GM18951 (cell line): ENCODE results near the gene MLPH.

Experiments used
- POLR2A ChIP-seq: IDR thresholded peaks from 4 replicates; pipeline ENCODE4 v1.6.1; 2011; ENCODE audit warnings: mild to moderate bottlenecking; ENCODE audit not compliant: insufficient read length, insufficient read depth; ENCODE audit errors: extremely low read depth
- in situ Hi-C: fragments of 300-500 bp; cut with MboI; formaldehyde crosslinking; loops from one replicate; pipeline ENCODE4 v1.12.0; 2022; ENCODE audit warnings: low sequenced_read_pairs, mixed read lengths, inconsistent platforms; ENCODE audit not compliant: unreplicated experiment

MLPH gene

GRCh38 chr2:237572021-237572741 is 85.1 kb downstream of the MLPH start:
- TF ChIP-seq POLR2A: no peak
- in situ Hi-C loops: loop anchor here (5.0 kb wide), 1 partner anchor 60 kb away; no protein-coding TSS in a partner anchor

GRCh38 chr2:237572742-237573101 is 85.7 kb downstream of the MLPH start:
- in situ Hi-C loops: loop anchor here (5.0 kb wide), 1 partner anchor 60 kb away; no protein-coding TSS in a partner anchor
- no peak for TF ChIP-seq POLR2A

GRCh38 chr2:237573721-237574415 is 86.8 kb downstream of the MLPH start:
- TF ChIP-seq POLR2A: no peak
- in situ Hi-C loops: loop anchor here (5.0 kb wide), 1 partner anchor 62 kb away; no protein-coding TSS in a partner anchor

GRCh38 chr2:237574467-237574866 is 87.4 kb downstream of the MLPH start:
- in situ Hi-C loops: loop anchor here (5.0 kb wide), 1 partner anchor 62 kb away; no protein-coding TSS in a partner anchor
- TF ChIP-seq POLR2A: no peak

- TF ChIP-seq POLR2A: no peak
- in situ Hi-C loops: loop anchor here (5.0 kb wide), 1 partner anchor 63 kb away; no protein-coding TSS in a partner anchor
These were observed 88.1 kb downstream of the MLPH start for GRCh38 chr2:237574894-237575868.

GRCh38 chr2:237575869-237576862 is 89.1 kb downstream of the MLPH start:
- in situ Hi-C loops: no loop called here
- TF ChIP-seq POLR2A: no peak

- TF ChIP-seq POLR2A: no peak
- in situ Hi-C loops: no loop called here
These were observed 89.9 kb downstream of the MLPH start for GRCh38 chr2:237576974-237577373.

GRCh38 chr2:237577458-237577857 is 90.4 kb downstream of the MLPH start:
- TF ChIP-seq POLR2A: no peak
- in situ Hi-C loops: no loop called here

- TF ChIP-seq POLR2A: no peak
- in situ Hi-C loops: no loop called here
These were observed 91.2 kb downstream of the MLPH start for GRCh38 chr2:237577956-237578870.

- in situ Hi-C loops: no loop called here
- no peak for TF ChIP-seq POLR2A
These were observed 94.3 kb downstream of the MLPH start for GRCh38 chr2:237581326-237581725.

- in situ Hi-C loops: no loop called here
- TF ChIP-seq POLR2A: no peak
These were observed 95.0 kb downstream of the MLPH start for GRCh38 chr2:237581751-237582746.
